Measurements from ENCODE around the gene SOX15.
A peak's percentile ranks its signal among the peaks of the same experiment; 100 is the strongest.

SOX15 gene

DNA sequence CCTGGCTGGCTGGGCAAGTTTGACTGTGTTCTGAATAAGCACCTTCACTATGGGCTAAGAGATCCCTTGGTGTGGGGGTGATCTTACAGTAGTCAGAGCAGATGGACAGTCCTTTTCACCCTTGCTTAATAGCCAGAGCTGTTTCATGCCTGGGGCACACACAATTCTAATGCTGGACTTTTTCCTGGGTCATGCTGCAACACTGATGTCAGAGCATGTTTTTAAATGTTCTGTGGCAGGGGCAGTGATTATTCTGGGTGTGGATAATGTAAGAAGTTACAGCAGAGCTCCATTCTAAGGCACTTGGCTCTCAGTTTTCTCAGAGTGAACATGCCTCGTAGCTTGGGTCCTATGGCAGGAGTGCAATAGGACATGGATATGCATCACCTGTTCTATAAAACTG is 14.4 kb downstream of the SOX15 start:
- Histone ChIP-seq H3F3A (ENCODE audit: low read depth) (peaks cover 27% of the 10 kb centered on the region), H3K27me3 (ENCODE audit: insufficient read depth, low read length, poor library complexity, severe bottlenecking) (peaks cover 7% of the 10 kb centered on the region), H3K9ac (ENCODE audit: low read depth, low read length, poor library complexity, severe bottlenecking) (peak overlapping the region; percentile 100), H4K20me1 (ENCODE audit: insufficient read depth, low read length, poor library complexity, severe bottlenecking) (peaks cover 67% of the 10 kb centered on the region), H3K4me1 (ENCODE audit: insufficient read depth, low read length, poor library complexity, severe bottlenecking) (peaks cover 40% of the 10 kb centered on the region), H3K9me2 (replicated peaks; ENCODE audit: low read depth, low read length) (no peaks in the 10 kb centered on the region), H3K9me3 (ENCODE audit: insufficient read depth, low read depth, low read length) (no peaks in the 10 kb centered on the region), H3K4me3 (ENCODE audit: low read length, poor library complexity, severe bottlenecking) (peak overlapping the region; percentile 98), H3K79me2 (ENCODE audit: insufficient read depth, low read length) (peaks cover 70% of the 10 kb centered on the region), H2AFZ (ENCODE audit: low read length) (no peak overlapping the region), H3K36me3 (ENCODE audit: insufficient read depth, low read length) (peaks cover 76% of the 10 kb centered on the region), H3K4me2 (ENCODE audit: low read depth, low read length, poor library complexity, severe bottlenecking) (peak overlapping the region; percentile 75)
- TF ChIP-seq, protein P1, sequence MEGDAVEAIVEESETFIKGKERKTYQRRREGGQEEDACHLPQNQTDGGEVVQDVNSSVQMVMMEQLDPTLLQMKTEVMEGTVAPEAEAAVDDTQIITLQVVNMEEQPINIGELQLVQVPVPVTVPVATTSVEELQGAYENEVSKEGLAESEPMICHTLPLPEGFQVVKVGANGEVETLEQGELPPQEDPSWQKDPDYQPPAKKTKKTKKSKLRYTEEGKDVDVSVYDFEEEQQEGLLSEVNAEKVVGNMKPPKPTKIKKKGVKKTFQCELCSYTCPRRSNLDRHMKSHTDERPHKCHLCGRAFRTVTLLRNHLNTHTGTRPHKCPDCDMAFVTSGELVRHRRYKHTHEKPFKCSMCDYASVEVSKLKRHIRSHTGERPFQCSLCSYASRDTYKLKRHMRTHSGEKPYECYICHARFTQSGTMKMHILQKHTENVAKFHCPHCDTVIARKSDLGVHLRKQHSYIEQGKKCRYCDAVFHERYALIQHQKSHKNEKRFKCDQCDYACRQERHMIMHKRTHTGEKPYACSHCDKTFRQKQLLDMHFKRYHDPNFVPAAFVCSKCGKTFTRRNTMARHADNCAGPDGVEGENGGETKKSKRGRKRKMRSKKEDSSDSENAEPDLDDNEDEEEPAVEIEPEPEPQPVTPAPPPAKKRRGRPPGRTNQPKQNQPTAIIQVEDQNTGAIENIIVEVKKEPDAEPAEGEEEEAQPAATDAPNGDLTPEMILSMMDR (conservative IDR thresholded peaks at IDR 0.05; ENCODE audit: low read length): no peak
- no peak for TF ChIP-seq EZH2phosphoT487 (IDR thresholded peaks at IDR 0.05; ENCODE audit: borderline replicate concordance)

DNA sequence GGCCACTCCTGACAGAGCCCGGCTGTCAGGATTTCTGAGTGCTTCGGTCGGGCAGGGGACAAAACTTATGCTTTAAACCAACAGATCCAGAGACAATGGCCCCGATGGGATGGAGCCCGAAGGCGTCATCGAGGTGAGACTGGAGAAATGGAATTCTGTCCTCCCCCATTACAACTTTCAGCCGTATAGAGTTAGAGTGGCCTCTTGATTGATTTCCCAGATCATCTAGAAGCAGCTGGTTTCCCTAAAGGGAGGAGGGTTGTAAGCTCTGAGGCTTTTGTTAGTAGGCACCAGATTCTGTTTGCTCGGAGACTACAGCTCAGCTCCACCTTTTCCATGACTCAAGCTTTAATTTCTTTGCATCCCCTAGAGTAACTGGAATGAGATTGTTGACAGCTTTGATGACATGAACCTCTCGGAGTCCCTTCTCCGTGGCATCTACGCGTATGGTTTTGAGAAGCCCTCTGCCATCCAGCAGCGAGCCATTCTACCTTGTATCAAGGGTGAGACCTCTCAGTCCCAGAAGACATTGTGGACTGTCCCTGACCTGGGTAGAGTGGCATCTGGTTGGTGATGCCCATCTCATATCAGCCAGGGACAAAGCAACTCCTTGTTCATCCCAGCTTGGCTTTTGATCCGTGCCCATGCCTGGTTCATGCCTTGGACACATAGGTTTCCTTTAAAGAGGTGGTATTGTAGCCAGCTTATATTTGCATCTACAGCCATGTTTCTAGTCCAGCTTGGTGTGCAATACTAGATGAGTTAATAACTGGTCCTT is 15.5 kb downstream of the SOX15 start:
- Histone ChIP-seq H3F3A (ENCODE audit: low read depth) (peaks cover 23% of the 10 kb centered on the region), H3K9me2 (replicated peaks; ENCODE audit: low read depth, low read length) (no peaks in the 10 kb centered on the region)

DNA sequence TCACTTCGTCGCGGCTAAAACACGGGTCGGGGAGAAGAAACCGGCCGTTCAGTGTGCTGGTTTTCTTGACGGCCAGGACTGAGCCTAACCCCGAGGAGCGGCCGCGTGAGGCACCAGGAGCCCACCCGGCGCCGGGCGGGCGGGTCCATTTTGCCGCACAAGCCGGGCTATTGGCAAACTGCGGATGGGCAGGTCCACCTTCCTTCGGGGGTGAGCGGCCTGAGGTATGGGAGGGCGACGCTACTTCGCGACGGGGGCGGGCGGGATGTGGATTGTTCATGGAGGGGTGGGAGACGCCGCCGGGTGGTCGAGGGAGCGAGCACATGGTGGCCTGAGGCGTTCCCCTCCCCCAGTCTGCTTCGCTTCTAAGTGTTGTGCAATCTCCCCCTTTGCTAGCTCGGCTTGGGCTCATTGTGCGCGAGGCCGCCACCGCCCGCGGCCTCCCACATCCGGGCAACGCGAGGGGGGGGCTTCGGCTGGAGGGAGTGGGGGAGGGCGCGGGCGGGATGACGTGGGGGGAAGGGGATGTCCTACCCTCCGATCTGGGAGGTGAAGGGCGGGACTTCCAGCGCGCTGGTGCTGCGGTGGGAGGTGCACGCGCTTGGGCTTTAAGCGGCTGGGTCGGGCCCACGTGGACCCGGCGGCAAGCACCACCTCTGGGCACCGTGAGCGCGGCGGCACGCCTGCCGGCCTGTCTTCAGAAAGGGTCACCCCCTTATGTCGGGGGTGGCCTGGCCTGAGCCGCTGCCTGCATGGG is 16.4 kb downstream of the SOX15 start:
- Histone ChIP-seq H3K9me2 (replicated peaks; ENCODE audit: low read depth, low read length) (no peaks in the 10 kb centered on the region), H3K79me2 (ENCODE audit: insufficient read depth, low read length) (peaks cover 75% of the 10 kb centered on the region), H3F3A (ENCODE audit: low read depth) (peaks cover 14% of the 10 kb centered on the region), H3K4me3 (ENCODE audit: low read length, poor library complexity, severe bottlenecking) (peak overlapping the region; percentile 98), H3K9ac (ENCODE audit: low read depth, low read length, poor library complexity, severe bottlenecking) (peak overlapping the region; percentile 100), H3K4me1 (ENCODE audit: insufficient read depth, low read length, poor library complexity, severe bottlenecking) (peaks cover 31% of the 10 kb centered on the region), H4K20me1 (ENCODE audit: insufficient read depth, low read length, poor library complexity, severe bottlenecking) (peaks cover 57% of the 10 kb centered on the region), H3K4me2 (ENCODE audit: low read depth, low read length, poor library complexity, severe bottlenecking) (peak overlapping the region; percentile 75), H3K36me3 (ENCODE audit: insufficient read depth, low read length) (peaks cover 66% of the 10 kb centered on the region), H3K27me3 (ENCODE audit: insufficient read depth, low read length, poor library complexity, severe bottlenecking) (peaks cover 7% of the 10 kb centered on the region), H2AFZ (ENCODE audit: low read length) (no peak overlapping the region), H3K9me3 (ENCODE audit: insufficient read depth, low read depth, low read length) (no peaks in the 10 kb centered on the region)
- TF ChIP-seq EZH2phosphoT487 (IDR thresholded peaks at IDR 0.05; ENCODE audit: borderline replicate concordance): no peak
- TF ChIP-seq, protein P1 (conservative IDR thresholded peaks at IDR 0.05; ENCODE audit: low read length): no peak

More for the DNA sequence above, 15.5 kb downstream of the SOX15 start:
- Histone ChIP-seq H3K4me1 (ENCODE audit: insufficient read depth, low read length, poor library complexity, severe bottlenecking) (peaks cover 36% of the 10 kb centered on the region), H3K27me3 (ENCODE audit: insufficient read depth, low read length, poor library complexity, severe bottlenecking) (peaks cover 7% of the 10 kb centered on the region), H3K9ac (ENCODE audit: low read depth, low read length, poor library complexity, severe bottlenecking) (peak overlapping the region; percentile 100), H3K4me3 (ENCODE audit: low read length, poor library complexity, severe bottlenecking) (peak overlapping the region; percentile 98), H3K9me3 (ENCODE audit: insufficient read depth, low read depth, low read length) (no peaks in the 10 kb centered on the region), H3K79me2 (ENCODE audit: insufficient read depth, low read length) (peaks cover 69% of the 10 kb centered on the region), H3K4me2 (ENCODE audit: low read depth, low read length, poor library complexity, severe bottlenecking) (peak overlapping the region; percentile 75), H4K20me1 (ENCODE audit: insufficient read depth, low read length, poor library complexity, severe bottlenecking) (peaks cover 65% of the 10 kb centered on the region), H2AFZ (ENCODE audit: low read length) (no peak overlapping the region), H3K36me3 (ENCODE audit: insufficient read depth, low read length) (peaks cover 73% of the 10 kb centered on the region)
- TF ChIP-seq, protein P1 (conservative IDR thresholded peaks at IDR 0.05; ENCODE audit: low read length): no peak
- TF ChIP-seq EZH2phosphoT487 (IDR thresholded peaks at IDR 0.05; ENCODE audit: borderline replicate concordance): no peak
